ENCODE measurements around the gene TTC3.

- TF ChIP-seq CEBPB (IDR thresholded peaks at IDR 0.05; ENCODE audit: low read depth) (no peak), CTCF (IDR thresholded peaks at IDR 0.05 in 2 of 3, conservative IDR thresholded peaks at IDR 0.05 in 1 of 3; ENCODE audit: borderline replicate concordance in 1 of 3, insufficient read depth in 1 of 3, low read depth in 2 of 3, low read length in 2 of 3) (no peak), SIN3A (IDR thresholded peaks at IDR 0.05; ENCODE audit: low read depth) (no peak), POLR2A (IDR thresholded peaks at IDR 0.05; ENCODE audit: borderline replicate concordance, extremely low read depth, insufficient read depth, insufficient read length) (no peak), EZH2phosphoT487 (IDR thresholded peaks at IDR 0.05; ENCODE audit: borderline replicate concordance) (no peak)
- TF ChIP-seq, protein P1, sequence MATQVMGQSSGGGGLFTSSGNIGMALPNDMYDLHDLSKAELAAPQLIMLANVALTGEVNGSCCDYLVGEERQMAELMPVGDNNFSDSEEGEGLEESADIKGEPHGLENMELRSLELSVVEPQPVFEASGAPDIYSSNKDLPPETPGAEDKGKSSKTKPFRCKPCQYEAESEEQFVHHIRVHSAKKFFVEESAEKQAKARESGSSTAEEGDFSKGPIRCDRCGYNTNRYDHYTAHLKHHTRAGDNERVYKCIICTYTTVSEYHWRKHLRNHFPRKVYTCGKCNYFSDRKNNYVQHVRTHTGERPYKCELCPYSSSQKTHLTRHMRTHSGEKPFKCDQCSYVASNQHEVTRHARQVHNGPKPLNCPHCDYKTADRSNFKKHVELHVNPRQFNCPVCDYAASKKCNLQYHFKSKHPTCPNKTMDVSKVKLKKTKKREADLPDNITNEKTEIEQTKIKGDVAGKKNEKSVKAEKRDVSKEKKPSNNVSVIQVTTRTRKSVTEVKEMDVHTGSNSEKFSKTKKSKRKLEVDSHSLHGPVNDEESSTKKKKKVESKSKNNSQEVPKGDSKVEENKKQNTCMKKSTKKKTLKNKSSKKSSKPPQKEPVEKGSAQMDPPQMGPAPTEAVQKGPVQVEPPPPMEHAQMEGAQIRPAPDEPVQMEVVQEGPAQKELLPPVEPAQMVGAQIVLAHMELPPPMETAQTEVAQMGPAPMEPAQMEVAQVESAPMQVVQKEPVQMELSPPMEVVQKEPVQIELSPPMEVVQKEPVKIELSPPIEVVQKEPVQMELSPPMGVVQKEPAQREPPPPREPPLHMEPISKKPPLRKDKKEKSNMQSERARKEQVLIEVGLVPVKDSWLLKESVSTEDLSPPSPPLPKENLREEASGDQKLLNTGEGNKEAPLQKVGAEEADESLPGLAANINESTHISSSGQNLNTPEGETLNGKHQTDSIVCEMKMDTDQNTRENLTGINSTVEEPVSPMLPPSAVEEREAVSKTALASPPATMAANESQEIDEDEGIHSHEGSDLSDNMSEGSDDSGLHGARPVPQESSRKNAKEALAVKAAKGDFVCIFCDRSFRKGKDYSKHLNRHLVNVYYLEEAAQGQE (IDR thresholded peaks at IDR 0.05; ENCODE audit: low read depth) = no peak
These were observed 36.9 kb upstream of the TTC3 start for GRCh38 chr21:37036177-37036576.

Data from HCT116 (cell line).